Endothelial cell of umbilical vein (primary cell): ENCODE results near the gene IBTK. TPM values are rescaled to one million over a fixed set of nuclear protein-coding genes. Genes with fewer than 3 reads are reported as not detected.

Source experiments
- BruUV-seq: library from RNA; stranded (reverse); fragments of 400-500 nt; replicated peaks from 2 replicates; lab custom pipeline; 2021; lab: Mats Ljungman, UMichigan
- CTCF ChIA-PET: fragments of 300-600, 350-600 bp; sonication (Branson Sonifier 250); formaldehyde crosslinking; loops from one replicate; lab custom pipeline; 2021; ENCODE audit warnings: antibody characterized with exemption, inconsistent platforms; lab: Charles Lee
- POLR2A ChIA-PET: fragments of 300-600, 350-600 bp; sonication (Branson Sonifier 250); formaldehyde crosslinking; loops from one replicate; lab custom pipeline; 2021; ENCODE audit warnings: antibody characterized with exemption, inconsistent platforms; lab: Charles Lee
- DNase-seq: peaks from one replicate; pipeline ENCODE4 v3.0.0-alpha.2; 2011; ENCODE audit warnings: low read depth, low spot score
- FAIRE-seq: peaks from 2 replicates; lab custom pipeline; 2011; peaks lifted over from hg19 to GRCh38; lab: Jason Lieb, UNC
- H2AFZ ChIP-seq: 2 replicates; pipeline ENCODE4 v1.6.0; 2012; ENCODE audit warnings: low read depth, low read length, control low read depth, inconsistent platforms
- H3K27ac ChIP-seq: 2 replicates; pipeline ENCODE4 v1.5.1; 2011; ENCODE audit warnings: low read depth, mild to moderate bottlenecking, control low read depth, low read length, moderate library complexity; ENCODE audit not compliant: insufficient read depth
- H3K27me3 ChIP-seq, 2 experiments: 2 replicates each; pipeline versions ENCODE4 v1.6.0 to v1.6.1; 2011; ENCODE audit warnings: low read length in 2 of 2, mixed read lengths in 1 of 2; ENCODE audit not compliant: control insufficient read depth in 2 of 2, insufficient read depth in 2 of 2
- H3K36me3 ChIP-seq, 2 experiments: 2 replicates in 1 of 2; 3 replicates in 1 of 2; pipeline ENCODE4 v1.5.1; 2011; ENCODE audit warnings: low read length in 2 of 2, mild to moderate bottlenecking in 1 of 2, moderate library complexity in 1 of 2; ENCODE audit not compliant: control insufficient read depth in 2 of 2, insufficient read depth in 2 of 2; ENCODE audit errors: extremely low read depth in 1 of 2
- H3K4me1 ChIP-seq: 3 replicates; pipeline ENCODE4 v1.5.1; 2011; ENCODE audit warnings: mild to moderate bottlenecking, low read length; ENCODE audit not compliant: control insufficient read depth, insufficient read depth; ENCODE audit errors: extremely low read depth
- H3K4me2 ChIP-seq: 2 replicates; pipeline ENCODE4 v1.6.1; 2011; ENCODE audit warnings: low read length, control low read depth, mixed read lengths; ENCODE audit not compliant: insufficient read depth
- H3K4me3 ChIP-seq, 3 experiments: fragments of 200-600 bp in 1 of 3; sonication (generic), shearing (Covaris generic) in 1 of 3; replicated peaks in 1 of 3; 2 replicates each; pipeline ENCODE4 v1.5.1; 2011 to 2016; ENCODE audit warnings: control low read depth in 3 of 3, low read length in 3 of 3, mild to moderate bottlenecking in 2 of 3, inconsistent platforms in 1 of 3, low read depth in 1 of 3, moderate library complexity in 1 of 3; ENCODE audit not compliant: insufficient read depth in 1 of 3
- H3K79me2 ChIP-seq: 2 replicates; pipeline ENCODE4 v1.6.0; 2012; ENCODE audit warnings: low read length, inconsistent platforms; ENCODE audit not compliant: control insufficient read depth, insufficient read depth
- H3K9ac ChIP-seq: replicated peaks from 2 replicates; pipeline ENCODE3; 2011; ENCODE audit warnings: low read length, control low read depth; ENCODE audit not compliant: insufficient read depth; ENCODE audit errors: extremely low read depth
- H3K9me1 ChIP-seq: replicated peaks from 3 replicates; pipeline ENCODE4 v1.6.0; 2011; ENCODE audit warnings: mild to moderate bottlenecking, low read length; ENCODE audit not compliant: control insufficient read depth, insufficient read depth; ENCODE audit errors: extremely low read depth
- H3K9me3 ChIP-seq: replicated peaks from 2 replicates; pipeline ENCODE4 v1.5.1; 2012; ENCODE audit warnings: low read length, inconsistent platforms; ENCODE audit not compliant: control insufficient read depth, insufficient read depth
- H4K20me1 ChIP-seq: replicated peaks from 2 replicates; pipeline ENCODE3; 2011; ENCODE audit warnings: mild to moderate bottlenecking, low read length; ENCODE audit not compliant: control insufficient read depth, insufficient read depth; ENCODE audit errors: extremely low read depth
- EZH2 ChIP-seq: IDR thresholded peaks from 2 replicates; pipeline ENCODE4 v1.6.1; 2012; ENCODE audit warnings: borderline replicate concordance, low read depth, mild to moderate bottlenecking, moderate library complexity, low read length, inconsistent platforms; ENCODE audit not compliant: severe bottlenecking
- FOS ChIP-seq: IDR thresholded peaks from 2 replicates; pipeline ENCODE4 v1.6.1; 2011; ENCODE audit warnings: mild to moderate bottlenecking, low read length, moderate library complexity, borderline replicate concordance; ENCODE audit not compliant: insufficient read depth
- GATA2 ChIP-seq: IDR thresholded peaks from 2 replicates; pipeline ENCODE4 v1.7.0; 2011; ENCODE audit warnings: low read depth, mild to moderate bottlenecking, moderate library complexity, mixed read lengths, low read length; ENCODE audit not compliant: insufficient read length, insufficient read depth
- JUN ChIP-seq: IDR thresholded peaks from 2 replicates; pipeline ENCODE4 v1.6.1; 2011; ENCODE audit warnings: borderline replicate concordance, low read depth; ENCODE audit not compliant: insufficient read length, insufficient read depth
- MAX ChIP-seq: IDR thresholded peaks from 2 replicates; pipeline ENCODE4 v1.6.1; 2011; ENCODE audit not compliant: insufficient read depth, insufficient read length
- MYC ChIP-seq: IDR thresholded peaks from one replicate; pipeline ENCODE4 v1.6.1; 2011; ENCODE audit warnings: mild to moderate bottlenecking, low read depth, low read length
- POLR2A ChIP-seq: IDR thresholded peaks from 2 replicates; pipeline ENCODE4 v1.6.1; 2012; ENCODE audit warnings: low read depth, mild to moderate bottlenecking, control low read depth, low read length
- POLR2AphosphoS5 ChIP-seq: IDR thresholded peaks from 2 replicates; pipeline ENCODE4 v1.6.1; 2012; ENCODE audit warnings: low read depth, mild to moderate bottlenecking, control low read depth, low read length, moderate library complexity; ENCODE audit not compliant: insufficient read depth
- dilution Hi-C: fragments of 300-500 bp; cut with MboI; formaldehyde crosslinking; loops from one replicate; pipeline ENCODE4 v1.15.0; 2019; ENCODE audit warnings: low sequenced_read_pairs; ENCODE audit not compliant: extremely low pct_ligation_motif_present
- intact Hi-C: fragments of 100-400 bp; cut with micrococcal nuclease; formaldehyde crosslinking; loops from one replicate; pipeline ENCODE4 v1.10.0; 2022
- polyA plus RNA-seq, 4 experiments: library from polyadenylated mRNA; depleted of rRNA in 3 of 4; stranded (reverse) in 3 of 4; unstranded in 1 of 4; fragments of >200 nt; gene quantifications; 2 replicates each; pipeline versions ENCODE4 v1.2.1 to v1.2.3, GENCODE V29; 2011 to 2012; ENCODE audit warnings: missing spikeins in 1 of 4
- total RNA-seq: library from RNA; stranded (reverse); gene quantifications from 2 replicates; pipeline ENCODE4 v1.2.3, GENCODE V29; 2021
- TF ChIP-seq, protein P1 (sequence below), 2 donors: IDR thresholded peaks; 1 replicate in 1 of 2; 2 replicates in 1 of 2; pipeline ENCODE4 v1.5.1; 2011; ENCODE audit warnings: low read length in 2 of 2, mild to moderate bottlenecking in 2 of 2, moderate library complexity in 2 of 2, control low read depth in 1 of 2, inconsistent platforms in 1 of 2, low read depth in 1 of 2; ENCODE audit not compliant: insufficient read depth in 1 of 2; ENCODE audit errors: extremely low read depth in 1 of 2

The IBTK gene
- total and polyA plus RNA-seq, 2 donors (not counting 3 experiments of a cell fraction or from before 2014, with no cell fraction given): 6.7 to 30.5 TPM

- H2AFZ ChIP-seq: peak overlapping the region; percentile 72
- POLR2A ChIA-PET: no interaction called here
These were observed 103.3 kb downstream of the IBTK start for GRCh38 chr6:82144007-82144851.

More at GRCh38 chr6:82144007-82144851, 103.3 kb downstream of the IBTK start:
- CTCF ChIA-PET: interaction anchor here (0.6 to 1.7 kb wide), 7 partner anchors 8 to 902 kb away, joined by 3 to 4 read pairs (median 3); no protein-coding TSS in a partner anchor
- Histone ChIP-seq H3K4me2 (peak overlapping the region; percentile 45), H3K9me1 (no peaks in the 10 kb centered on the region), H3K27me3 (no peaks in the 10 kb centered on the region), H3K9me3 (no peaks in the 10 kb centered on the region), H3K4me3 (no peak overlapping the region), H3K79me2 (no peaks in the 10 kb centered on the region), H3K27ac (peak overlapping the region; percentile 84), H3K36me3 (no peaks in the 10 kb centered on the region), H3K4me1 (peaks cover 24% of the 10 kb centered on the region), H4K20me1 (no peaks in the 10 kb centered on the region), H3K9ac (peak overlapping the region; percentile 26)
- DNase-seq: peak; percentile 85
- no peak for TF ChIP-seq GATA2
- TF ChIP-seq, protein P1, sequence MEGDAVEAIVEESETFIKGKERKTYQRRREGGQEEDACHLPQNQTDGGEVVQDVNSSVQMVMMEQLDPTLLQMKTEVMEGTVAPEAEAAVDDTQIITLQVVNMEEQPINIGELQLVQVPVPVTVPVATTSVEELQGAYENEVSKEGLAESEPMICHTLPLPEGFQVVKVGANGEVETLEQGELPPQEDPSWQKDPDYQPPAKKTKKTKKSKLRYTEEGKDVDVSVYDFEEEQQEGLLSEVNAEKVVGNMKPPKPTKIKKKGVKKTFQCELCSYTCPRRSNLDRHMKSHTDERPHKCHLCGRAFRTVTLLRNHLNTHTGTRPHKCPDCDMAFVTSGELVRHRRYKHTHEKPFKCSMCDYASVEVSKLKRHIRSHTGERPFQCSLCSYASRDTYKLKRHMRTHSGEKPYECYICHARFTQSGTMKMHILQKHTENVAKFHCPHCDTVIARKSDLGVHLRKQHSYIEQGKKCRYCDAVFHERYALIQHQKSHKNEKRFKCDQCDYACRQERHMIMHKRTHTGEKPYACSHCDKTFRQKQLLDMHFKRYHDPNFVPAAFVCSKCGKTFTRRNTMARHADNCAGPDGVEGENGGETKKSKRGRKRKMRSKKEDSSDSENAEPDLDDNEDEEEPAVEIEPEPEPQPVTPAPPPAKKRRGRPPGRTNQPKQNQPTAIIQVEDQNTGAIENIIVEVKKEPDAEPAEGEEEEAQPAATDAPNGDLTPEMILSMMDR (IDR thresholded peaks at IDR 0.05; ENCODE audit: extremely low read depth in 1 of 2, insufficient read depth in 1 of 2, low read depth in 1 of 2, low read length in 2 of 2): no peak
- peak; percentile 40 for TF ChIP-seq POLR2AphosphoS5
- TF ChIP-seq MAX: no peak
- no peak for TF ChIP-seq EZH2
- TF ChIP-seq FOS: peak; percentile 98
- TF ChIP-seq JUN: peak; percentile 89
- TF ChIP-seq POLR2A: no peak
- TF ChIP-seq MYC: no peak
- FAIRE-seq: peak; percentile 90
- BruUV-seq: no TSS peak
- dilution Hi-C loops: no loop called here
- intact Hi-C loops: no loop called here
